Ecto neural progenitor cell (in vitro differentiated cells): ENCODE results near the gene OR10G8.
A peak's percentile ranks its signal among the peaks of the same experiment; 100 is the strongest.
"Not testable (repeated sequence)": the region's sequence is repeated elsewhere in the genome, so short reads cannot be mapped to it uniquely, and the experiment has no call there.

ENCODE experiments used
- DNase-seq: peaks from one replicate; pipeline ENCODE4 v3.0.0-alpha.2; 2018; ENCODE audit warnings: low spot score

Gene OR10G8, protein sequence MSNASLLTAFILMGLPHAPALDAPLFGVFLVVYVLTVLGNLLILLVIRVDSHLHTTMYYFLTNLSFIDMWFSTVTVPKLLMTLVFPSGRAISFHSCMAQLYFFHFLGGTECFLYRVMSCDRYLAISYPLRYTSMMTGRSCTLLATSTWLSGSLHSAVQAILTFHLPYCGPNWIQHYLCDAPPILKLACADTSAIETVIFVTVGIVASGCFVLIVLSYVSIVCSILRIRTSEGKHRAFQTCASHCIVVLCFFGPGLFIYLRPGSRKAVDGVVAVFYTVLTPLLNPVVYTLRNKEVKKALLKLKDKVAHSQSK

DNA sequence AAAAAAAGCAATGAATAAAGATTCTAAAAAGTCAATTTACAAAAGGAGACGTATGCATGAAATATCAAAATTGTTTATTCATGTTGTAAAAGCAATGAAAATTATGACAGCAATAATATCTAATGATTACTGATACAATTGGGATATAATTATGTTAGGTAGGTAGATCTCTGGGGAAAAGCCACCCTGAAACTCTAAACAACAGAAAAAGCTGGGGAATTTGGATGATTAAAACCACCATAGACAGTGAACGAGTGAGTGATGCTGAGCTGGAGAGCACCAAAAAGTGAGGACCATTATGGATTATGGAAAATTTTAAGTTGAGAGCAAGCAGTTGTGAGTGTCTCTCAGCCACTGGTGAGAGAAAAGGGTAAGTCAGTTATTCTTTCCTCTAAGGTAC, at the start of gene OR10G8:
Gene OR10G8 (plus strand): TSS at position 301 of the 400 bp plus-strand sequence. CDS start 2,825 bp downstream, outside the sequence.
- no peak for DNase-seq

DNA sequence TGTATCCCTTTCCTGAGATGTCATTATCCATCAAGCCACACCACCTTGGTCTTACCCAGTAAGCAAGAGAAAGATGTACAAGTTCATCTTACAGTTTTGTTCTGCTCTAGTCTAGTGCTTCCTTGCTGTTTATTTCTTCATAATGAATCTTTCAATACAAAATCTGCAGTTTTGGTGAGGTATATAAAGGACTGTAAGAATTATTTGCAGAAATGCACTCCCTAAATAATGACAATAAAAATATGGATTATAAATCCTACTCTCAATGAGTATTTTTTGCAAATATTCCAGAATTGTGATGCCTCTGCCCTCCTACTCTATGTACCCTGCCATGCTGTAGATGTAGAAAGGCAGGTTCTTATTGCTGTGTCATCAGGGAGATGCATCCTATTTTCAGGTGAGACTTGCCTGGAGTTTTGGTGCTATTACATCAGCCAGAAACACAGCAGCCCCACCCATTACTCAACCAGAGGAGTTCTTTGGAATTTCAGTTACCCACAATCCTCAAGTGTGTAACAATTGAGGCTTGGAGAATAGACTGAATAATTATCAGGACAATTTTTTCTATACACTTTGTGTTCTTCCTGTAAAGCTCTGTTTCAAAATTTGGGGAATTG, 48.8 kb upstream of the OR10G8 start, which contains the start of gene OR10S1:
Gene OR10S1 (minus strand): TSS at position 51 of the 617 bp plus-strand sequence. CDS start 117 bp downstream, outside the sequence.
- no peak for DNase-seq

DNA sequence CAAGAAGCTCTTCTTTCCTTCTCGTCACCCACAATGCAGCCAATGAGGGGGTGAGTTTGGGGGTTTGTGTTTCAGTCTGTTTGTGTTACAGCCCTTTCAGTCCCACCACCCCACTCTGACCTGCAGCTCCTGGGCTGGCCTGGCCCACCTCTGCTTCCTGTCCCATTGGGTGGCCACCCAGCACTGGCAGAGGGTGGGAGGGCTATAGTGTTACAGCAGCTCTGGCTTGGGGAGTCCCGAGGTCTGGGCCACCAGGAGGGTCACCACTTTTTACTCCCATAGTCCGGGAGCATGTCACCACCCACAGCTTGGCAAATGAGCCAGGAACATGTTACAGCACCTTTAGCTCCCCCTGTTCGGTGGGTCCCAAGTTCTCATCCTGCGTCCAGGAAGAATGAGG, 47.3 kb upstream of the OR10G8 start:
- DNase-seq = no peak

DNA sequence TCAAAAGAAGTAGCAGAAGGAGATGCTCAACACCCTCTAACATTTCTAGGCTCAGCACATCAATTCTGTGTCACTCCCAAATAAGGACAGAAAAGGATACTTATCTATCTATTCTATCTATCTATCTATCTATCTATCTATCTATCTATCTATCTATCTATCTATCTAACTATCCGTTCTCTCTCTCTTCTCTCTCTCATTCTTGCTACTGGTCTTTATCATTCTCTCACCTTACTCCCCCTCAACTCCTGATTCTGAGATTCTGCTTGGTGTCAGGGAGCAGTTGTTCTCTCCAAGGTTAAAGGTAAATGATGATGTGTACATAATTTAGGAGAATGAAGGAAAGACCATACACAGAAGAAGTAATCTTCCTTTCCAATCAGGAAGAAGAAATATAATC, 31.5 kb upstream of the OR10G8 start, which contains the start of gene OR10G6:
Gene OR10G6 (minus strand): TSS at position 43 of the 400 bp plus-strand sequence. CDS start 0 bp downstream, at position 43.
- no peak for DNase-seq

DNA sequence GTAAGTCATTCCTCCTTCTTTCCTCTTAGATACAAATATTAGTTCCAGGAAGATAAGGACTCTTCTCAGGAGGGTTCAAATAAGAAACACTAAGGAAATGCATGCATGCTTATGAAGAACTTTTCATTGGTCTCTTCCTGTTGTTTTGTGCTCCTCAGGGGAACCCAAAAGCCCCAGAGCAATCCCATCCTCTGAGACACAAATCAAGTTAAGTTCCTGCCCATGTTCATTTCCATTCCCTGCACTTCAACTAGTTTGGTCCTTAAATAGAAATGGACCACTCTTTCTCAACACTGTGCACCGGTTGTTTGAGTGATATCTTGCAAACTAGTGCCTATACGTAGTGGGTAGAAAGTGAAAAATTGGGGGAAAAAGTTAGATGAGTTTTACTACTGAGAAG, 13.9 kb upstream of the OR10G8 start, which contains the start of gene OR10G4:
Gene OR10G4 (plus strand): TSS at position 301 of the 400 bp plus-strand sequence. CDS start 2,578 bp downstream, outside the sequence.
- no peak for DNase-seq

DNA sequence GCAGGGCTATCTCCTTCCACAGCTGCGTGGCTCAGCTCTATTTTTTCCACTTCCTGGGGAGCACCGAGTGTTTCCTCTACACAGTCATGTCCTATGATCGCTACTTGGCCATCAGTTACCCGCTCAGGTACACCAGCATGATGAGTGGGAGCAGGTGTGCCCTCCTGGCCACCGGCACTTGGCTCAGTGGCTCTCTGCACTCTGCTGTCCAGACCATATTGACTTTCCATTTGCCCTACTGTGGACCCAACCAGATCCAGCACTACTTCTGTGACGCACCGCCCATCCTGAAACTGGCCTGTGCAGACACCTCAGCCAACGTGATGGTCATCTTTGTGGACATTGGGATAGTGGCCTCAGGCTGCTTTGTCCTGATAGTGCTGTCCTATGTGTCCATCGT, 10.8 kb upstream of the OR10G8 start:
- not testable (repeated sequence) for DNase-seq

DNA sequence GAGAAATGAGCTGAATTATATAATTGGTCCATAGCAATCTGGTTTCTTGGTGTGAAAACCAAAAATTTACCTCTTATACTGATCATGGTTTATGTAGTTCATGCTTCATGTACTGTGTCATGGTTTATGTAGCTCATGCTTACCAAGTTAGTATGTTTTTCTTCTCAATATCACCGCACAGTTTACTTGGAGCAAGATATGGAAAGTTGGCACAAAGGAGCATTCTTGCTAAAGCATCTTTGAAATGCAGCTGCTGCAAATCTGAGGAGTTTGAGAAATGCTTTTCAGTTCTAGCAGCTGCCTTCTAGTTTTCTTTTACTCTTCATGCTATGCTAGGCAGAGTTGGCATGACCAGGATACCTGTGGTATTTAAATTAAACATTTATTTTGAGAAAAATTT, 10.1 kb downstream of the OR10G8 start:
- DNase-seq = no peak

DNA sequence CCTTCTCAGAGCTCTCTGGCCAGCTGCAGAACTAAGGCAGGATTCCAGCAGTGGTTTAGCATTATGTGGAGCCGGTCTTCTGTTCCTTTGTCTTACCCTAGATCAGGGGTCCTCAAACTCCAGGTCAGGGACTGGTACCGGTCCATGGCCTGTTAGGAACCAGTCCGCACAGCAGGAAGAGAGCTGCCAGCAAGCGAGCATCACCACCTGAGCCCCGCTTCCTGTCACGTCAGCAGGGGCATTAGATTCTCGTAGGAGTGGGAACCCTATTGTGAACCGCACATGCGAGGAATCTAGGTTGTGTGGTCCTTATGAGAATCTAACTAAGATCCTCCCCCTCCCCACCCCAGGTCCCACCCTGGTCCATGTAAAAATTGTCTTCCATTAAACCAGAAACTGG, 13.0 kb downstream of the OR10G8 start:
- DNase-seq = no peak

DNA sequence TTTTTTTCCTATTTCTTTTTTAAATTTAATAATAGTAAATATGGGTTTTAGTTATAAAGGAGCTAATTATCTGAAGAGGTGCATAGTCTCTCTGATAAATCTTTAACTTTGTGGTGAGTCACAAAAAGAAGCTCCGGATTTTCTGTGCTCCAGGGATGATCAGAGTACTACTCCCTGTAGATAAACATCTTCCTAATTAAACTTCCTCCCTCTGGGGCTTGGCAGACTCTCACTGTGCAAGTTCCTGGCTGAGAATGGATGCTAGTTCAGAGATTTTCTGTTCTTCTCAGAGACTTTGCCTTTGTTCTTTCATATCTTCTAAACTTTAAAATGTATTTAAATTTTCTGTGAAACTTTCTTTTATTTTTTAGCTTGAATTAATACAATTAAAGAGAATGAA, 14.7 kb downstream of the OR10G8 start, which contains the start of gene OR10G7:
Gene OR10G7 (minus strand): TSS at position 72 of the 400 bp plus-strand sequence. CDS start 2,324 bp downstream, outside the sequence.
- DNase-seq = no peak

DNA sequence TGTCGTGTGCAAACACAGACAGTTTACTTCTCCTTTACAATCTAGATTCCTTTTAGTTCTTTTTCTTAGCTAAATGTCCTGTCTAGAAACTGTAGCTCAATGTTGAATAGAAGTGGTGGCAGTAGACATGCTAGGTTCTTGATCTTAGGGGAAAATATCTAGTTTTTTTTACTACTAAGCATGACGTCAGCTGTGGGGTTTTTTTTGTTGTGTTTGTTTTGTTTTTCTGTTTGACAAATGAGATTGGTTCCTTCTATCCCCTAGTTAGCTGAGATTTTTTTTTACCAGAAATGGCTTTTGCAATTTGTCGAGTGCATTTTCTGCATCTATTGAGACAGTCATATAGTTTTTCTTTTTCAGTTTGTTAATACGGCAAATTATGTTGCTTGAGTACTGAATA, 16.8 kb downstream of the OR10G8 start:
- no peak for DNase-seq

DNA sequence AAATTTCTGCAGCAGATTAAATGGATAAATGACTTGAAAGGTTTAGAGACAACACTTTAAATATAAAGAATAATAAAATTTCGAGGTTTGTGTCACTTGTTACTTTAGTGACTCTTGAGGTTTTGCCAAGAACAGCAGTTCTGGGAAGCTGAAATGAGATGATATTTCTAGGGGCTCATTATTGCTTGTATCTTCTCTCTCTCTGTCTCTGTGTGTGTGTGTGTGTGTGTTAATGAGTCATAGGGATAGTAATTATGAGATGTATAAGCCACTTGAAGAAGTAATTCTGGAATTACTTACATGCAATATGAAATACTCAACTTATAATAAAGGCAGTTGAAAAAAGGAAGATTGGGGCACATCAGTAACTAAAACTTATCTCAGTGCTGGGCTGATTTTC, 24.1 kb downstream of the OR10G8 start:
- no peak for DNase-seq

DNA sequence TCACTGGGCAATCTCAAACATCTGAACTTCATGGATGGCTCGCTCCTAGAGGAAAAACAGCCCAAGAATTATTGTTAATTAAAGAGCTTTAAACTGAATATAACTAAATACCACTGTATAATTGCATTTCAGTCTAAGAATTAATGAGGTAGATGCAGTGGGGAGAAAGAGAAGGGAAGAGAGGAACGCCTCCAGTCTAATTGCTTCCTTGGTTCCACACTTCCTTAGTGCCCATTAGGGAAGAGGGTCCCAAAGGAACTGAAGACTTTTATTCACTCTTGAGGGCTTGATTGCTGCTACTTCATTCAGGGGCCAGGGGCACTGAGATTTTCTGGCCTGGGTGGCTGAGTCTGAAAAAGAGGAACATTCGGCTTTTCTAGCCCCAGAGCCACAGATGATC, 26.4 kb downstream of the OR10G8 start:
- no peak for DNase-seq

DNA sequence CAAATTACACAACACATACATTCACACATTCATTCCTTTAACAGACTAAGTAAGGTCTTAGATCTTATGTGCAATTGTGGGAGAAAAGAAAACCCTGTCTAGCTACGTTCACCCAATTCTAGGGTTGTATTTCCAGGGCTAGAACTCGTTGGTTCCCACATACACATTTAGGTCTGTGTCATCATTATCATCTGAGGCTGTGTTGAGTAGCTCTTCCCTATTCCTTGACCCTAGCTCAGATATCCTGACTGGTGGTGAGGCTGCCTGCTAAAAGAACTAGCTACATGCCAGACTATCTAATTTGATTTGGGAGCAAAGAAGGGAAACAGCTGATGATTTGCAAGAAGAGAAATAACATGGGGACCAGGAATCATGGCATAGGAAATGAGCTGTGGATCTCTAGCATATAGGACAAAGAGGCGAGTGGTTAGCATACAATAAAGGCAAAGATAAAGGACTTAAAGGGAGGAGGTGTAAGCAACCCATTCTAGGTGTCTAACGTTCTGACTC, 42.1 kb downstream of the OR10G8 start:
- no peak for DNase-seq

DNA sequence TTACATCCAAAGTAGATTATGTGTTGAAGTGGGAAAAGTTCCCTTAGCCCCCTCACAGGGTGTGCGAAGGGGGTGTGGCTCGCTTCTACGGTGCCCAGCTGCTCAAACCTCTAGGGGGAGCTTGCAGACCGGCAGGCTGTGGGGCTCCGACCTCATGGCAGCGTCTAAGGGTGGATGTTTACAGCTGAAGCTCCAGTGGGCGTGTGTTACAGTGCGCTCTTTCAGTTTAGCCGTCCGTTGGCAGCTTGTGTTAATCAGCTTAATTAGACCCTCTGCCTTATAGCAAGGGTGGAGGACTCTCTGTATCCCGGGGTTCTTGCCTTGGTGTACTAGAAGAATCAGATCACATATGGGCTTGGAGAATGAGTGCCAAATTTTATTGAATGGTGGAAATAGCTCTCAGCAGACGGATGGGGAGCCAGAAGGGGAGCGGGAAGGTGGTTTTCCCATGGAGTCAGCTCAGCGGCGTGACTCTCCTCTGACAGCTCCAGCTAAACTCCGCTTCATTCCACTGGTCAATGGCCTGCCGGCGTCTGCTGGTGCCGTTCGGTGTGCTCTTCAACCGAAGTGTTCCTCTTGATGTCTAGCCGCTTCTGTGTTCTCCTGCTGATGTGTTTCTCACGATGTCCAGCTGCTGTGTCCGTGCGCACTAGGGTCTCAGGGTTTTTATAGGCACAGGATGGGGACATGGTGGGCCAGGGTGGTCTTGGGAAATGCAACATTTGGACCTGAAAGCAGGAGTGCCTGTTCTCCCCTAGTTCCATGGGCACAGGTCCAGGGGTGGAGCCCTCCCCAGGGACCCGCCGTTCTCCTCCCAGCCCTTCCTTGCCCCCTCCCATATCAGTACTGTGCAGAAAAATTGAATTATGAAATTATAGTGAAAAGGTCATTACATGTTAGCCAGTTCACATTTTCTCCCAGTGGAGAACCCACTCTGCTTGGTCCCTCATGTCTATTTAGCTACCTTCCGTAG, 43.1 kb downstream of the OR10G8 start:
- peak; percentile 79 for DNase-seq

DNA sequence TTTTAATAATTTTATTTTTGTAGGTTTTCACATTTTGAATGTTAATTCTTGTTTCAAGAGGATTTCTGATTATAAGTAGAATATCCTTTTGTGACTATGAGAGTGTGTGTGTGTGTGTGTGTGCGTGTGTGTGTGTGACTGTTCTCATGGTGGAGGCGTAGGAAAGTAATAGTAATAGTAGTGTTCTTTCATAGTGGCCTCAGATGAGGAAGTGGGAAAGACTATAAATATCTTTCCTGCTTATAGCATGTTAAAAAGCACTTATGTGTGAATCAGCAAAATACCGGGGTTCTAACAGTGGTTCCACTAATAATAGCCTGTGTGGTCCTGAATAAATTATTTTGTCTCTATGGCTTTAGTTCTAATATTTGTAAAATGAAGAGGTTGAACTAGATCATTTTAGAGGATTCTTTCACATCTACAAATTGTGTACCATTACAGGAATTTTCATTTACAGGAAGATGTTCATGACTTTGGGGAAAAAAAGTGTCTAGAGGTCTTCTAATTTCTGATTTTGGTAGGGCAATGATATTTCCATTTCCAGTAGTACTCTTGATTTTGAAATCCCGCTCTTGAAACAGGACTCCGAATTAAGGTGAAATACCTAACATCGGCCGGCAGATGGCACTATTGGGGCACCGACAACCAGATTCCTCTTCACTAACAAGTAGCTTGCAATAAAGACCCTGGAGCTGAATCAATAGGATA, 44.5 kb downstream of the OR10G8 start:
- DNase-seq = peak; percentile 74

DNA sequence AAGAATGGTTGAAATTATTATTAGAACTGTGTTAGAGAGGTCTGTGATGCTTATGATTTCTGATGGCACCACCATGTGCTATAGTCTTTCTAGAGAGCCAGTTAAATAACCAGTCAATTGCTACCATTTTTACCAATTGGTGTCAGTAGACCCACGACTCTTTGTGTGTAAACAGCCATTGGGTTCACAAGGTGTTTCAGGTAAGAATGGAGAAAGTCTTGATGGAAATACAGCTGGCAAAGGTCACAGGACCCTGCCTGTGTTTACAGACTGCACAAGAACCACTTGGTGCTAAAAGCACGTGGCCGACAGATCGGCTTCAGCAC, 45.0 kb downstream of the OR10G8 start:
- no peak for DNase-seq

DNA sequence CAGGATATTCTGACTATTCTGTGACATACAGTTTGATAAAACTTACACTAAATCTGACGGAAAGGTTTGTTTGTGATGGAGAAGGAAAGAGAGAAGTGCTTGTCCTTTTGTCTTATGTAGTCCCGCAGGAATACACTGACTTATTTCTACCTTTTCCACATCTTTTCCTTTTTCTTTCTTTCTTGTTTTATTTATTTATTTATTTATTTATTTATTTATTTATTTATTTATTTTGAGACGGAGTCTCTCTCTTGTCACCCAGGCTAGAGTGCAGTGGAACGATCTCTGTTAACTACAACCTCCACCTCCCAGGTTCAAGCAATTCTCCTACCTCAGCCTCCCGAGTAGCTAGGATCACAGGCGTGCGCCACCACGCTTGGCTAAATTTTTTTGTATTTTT, 45.5 kb downstream of the OR10G8 start:
- no peak for DNase-seq

DNA sequence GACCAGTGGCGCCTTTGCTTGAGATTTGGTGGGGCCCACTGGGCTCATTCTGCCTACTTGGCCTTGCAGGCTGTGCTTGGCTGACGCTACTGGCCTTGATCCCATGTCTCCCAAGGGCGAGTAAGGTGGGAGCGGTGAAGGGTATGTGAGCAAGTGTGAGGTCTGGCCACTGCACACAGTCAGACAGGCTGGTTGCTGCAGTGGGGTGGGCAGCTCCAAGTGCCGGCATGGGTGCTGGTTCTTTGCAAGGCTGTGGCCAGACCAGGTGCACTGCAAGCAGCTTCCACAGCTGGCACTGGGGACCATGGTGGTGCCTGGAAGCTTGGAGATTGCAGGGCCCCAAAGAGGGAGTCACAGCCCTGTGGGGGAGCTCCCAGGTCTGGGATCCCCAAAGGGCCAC, 48.0 kb downstream of the OR10G8 start:
- no peak for DNase-seq

DNA sequence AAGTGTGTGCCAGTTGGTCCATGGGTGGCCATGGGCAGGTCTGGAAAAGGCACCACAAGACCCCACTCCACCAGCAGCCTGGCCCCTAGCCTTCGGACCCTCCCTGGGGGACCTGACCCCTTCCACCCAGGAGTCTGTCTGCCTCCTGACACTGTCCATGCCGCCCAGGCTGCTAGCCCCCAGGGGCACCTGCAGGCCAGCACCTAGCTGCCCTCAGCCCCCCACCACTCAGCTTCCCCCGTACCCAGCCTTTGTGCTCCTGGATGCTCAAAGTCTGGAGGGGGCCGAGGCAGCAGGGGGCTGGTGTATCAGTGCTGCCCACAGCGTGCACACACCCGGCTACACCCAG, 48.9 kb downstream of the OR10G8 start:
- no peak for DNase-seq

DNA sequence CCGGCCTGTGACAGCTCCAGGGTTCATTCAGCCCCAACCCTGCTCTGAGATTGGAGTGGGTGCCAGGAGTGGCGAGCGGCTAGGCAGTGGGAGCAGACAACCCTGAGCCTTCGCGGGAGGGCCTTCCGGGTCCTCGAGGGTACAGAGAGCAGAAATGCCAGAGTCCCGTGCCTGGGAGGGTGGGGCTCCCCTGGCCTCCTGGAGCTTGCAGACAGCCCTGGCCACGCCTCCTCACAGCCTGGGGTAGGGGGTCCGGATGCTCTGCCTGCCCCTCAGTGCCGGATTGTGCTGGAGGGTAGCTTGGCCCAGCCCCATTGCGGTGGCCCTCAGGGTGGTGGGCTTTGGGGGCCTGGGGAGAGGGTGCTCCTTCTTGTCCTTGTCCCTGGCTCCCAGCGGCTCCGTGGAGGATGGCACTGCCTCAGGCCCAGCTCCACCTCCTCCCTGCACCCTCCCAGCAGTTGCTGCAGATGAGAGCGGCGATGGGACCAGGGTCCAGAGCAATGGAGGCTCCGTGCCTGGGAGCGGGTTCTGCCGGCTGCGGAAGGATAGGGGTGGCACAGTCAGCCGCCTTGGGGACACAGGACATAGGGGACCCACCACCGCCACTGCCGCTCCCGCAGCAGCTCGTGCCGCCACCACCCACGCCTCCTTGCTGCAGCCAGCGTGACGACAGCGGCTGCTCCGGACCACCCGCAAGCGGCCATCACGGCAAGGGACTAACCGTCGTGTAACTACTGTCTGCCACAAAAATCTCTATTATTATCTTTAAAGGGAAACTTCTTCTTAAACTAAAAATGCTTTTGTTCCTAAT, 49.4 kb downstream of the OR10G8 start:
- DNase-seq = no peak

DNA sequence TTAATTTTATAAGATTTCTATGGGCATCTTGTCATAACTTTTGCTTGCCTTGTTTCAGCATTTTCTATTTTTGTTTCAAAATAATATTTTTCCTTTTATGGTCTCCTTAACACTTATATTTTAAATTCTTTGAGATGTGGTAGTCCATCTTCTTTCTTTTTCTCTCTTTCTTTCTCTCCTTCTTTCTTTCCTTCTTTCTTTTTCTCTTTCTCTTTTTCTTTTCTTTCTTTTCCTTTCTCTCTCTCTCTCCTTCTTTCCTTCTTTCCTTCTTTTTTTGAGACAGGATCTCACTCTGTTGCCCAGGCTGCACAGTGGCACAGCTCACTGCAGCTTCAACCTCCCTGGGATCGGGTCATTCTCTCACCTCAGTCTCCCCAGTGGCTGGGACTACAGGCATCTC, 50.7 kb downstream of the OR10G8 start:
- DNase-seq = no peak
